SK-N-SH (cell line): ENCODE data around the gene EIF3F. TPM values are rescaled to one million over a fixed set of nuclear protein-coding genes. Genes with fewer than 3 reads are reported as not detected.

Experiments used
- CTCF ChIA-PET: fragments of 300-600, 350-600 bp; formaldehyde crosslinking; extraction: SDS; loops from one replicate; lab custom pipeline; 2021; lab: Yijun Ruan, JAX
- POLR2A ChIA-PET: fragments of 350-600 bp; sonication (Branson Sonifier 250); formaldehyde crosslinking; extraction: SDS; loops from one replicate; lab custom pipeline; 2020; ENCODE audit warnings: antibody characterized with exemption, inconsistent platforms; lab: Yijun Ruan, JAX
- DNase-seq: peaks from one replicate; pipeline ENCODE4 v3.0.0; 2012
- H2AFZ ChIP-seq: fragments of 200-600 bp; sonication (generic); 2 replicates; pipeline ENCODE4 v1.8.1; 2016; ENCODE audit warnings: antibody characterized with exemption, mild to moderate bottlenecking, low read depth
- H3F3A ChIP-seq: fragments of 200-600 bp; sonication (generic); replicated peaks from 2 replicates; pipeline ENCODE3; 2016; ENCODE audit warnings: antibody characterized with exemption, mild to moderate bottlenecking; ENCODE audit not compliant: insufficient read depth
- H3K27ac ChIP-seq, 2 experiments: fragments of 200-500 bp in 1 of 2; fragments of 200-600 bp in 1 of 2; sonication (Bioruptor generic) in 1 of 2; sonication (generic), shearing (Covaris generic) in 1 of 2; 2 replicates each; pipeline versions ENCODE4 v1.5.1 to v1.6.1; 2014 to 2016; ENCODE audit warnings: low read depth in 2 of 2, inconsistent platforms in 1 of 2, low read length in 1 of 2, mild to moderate bottlenecking in 1 of 2, mixed read lengths in 1 of 2
- H3K27me3 ChIP-seq: fragments of 200-600 bp; sonication (generic), shearing (Covaris generic); 2 replicates; pipeline ENCODE4 v1.6.1; 2016; ENCODE audit warnings: mixed run types; ENCODE audit not compliant: insufficient read depth
- H3K36me3 ChIP-seq, 2 experiments: fragments of 200-500 bp in 1 of 2; fragments of 200-600 bp in 1 of 2; sonication (Bioruptor generic) in 1 of 2; sonication (generic) in 1 of 2; replicated peaks in 1 of 2; 2 replicates each; pipeline versions ENCODE3 to v1.5.1; 2014 to 2016; ENCODE audit warnings: low read length in 1 of 2, mild to moderate bottlenecking in 1 of 2; ENCODE audit not compliant: insufficient read depth in 2 of 2, control insufficient read depth in 1 of 2
- H3K4me1 ChIP-seq, 2 experiments: fragments of 200-500 bp in 1 of 2; fragments of 200-600 bp in 1 of 2; sonication (Bioruptor generic) in 1 of 2; sonication (generic), shearing (Covaris generic) in 1 of 2; 2 replicates each; pipeline versions ENCODE4 v1.5.1 to v1.6.1; 2014 to 2016; ENCODE audit warnings: low read depth in 1 of 2, low read length in 1 of 2, mixed run types in 1 of 2; ENCODE audit not compliant: insufficient read depth in 2 of 2, control insufficient read depth in 1 of 2
- H3K4me2 ChIP-seq: fragments of 200-600 bp; sonication (generic), shearing (Covaris generic); 2 replicates; pipeline ENCODE4 v1.6.1; 2017; ENCODE audit warnings: mixed run types
- H3K4me3 ChIP-seq, 2 experiments: fragments of 200-500 bp in 1 of 2; fragments of 200-600 bp in 1 of 2; sonication (Bioruptor generic) in 1 of 2; sonication (generic), shearing (Covaris generic) in 1 of 2; 2 replicates each; pipeline versions ENCODE4 v1.5.1 to v1.8.1; 2014 to 2016; ENCODE audit warnings: low read depth in 2 of 2, inconsistent platforms in 1 of 2, low read length in 1 of 2, mild to moderate bottlenecking in 1 of 2, mixed read lengths in 1 of 2, moderate library complexity in 1 of 2
- H3K79me2 ChIP-seq: fragments of 200-600 bp; sonication (generic); 2 replicates; pipeline ENCODE4 v1.8.1; 2017; ENCODE audit warnings: mild to moderate bottlenecking; ENCODE audit not compliant: insufficient read depth
- H3K9ac ChIP-seq: fragments of 200-600 bp; sonication (generic); 2 replicates; pipeline ENCODE4 v1.6.1; 2017; ENCODE audit warnings: mixed run types
- H3K9me2 ChIP-seq: fragments of 200-600 bp; sonication (generic); 2 replicates; pipeline ENCODE4 v1.6.1; 2017; ENCODE audit warnings: mixed run types
- H3K9me3 ChIP-seq: fragments of 200-600 bp; sonication (generic); 2 replicates; pipeline ENCODE4 v1.6.1; 2017; ENCODE audit warnings: mixed run types, mild to moderate bottlenecking, moderate library complexity
- H4K20me1 ChIP-seq: fragments of 200-600 bp; sonication (generic); 2 replicates; pipeline ENCODE4 v1.6.1; 2017; ENCODE audit warnings: mild to moderate bottlenecking, mixed run types; ENCODE audit not compliant: insufficient read depth
- EP300 ChIP-seq, 2 experiments: IDR thresholded peaks; 2 replicates each; pipeline versions ENCODE4 v1.4.0 to v1.6.1; 2012; ENCODE audit warnings: borderline replicate concordance in 1 of 2, low read depth in 1 of 2, low read length in 1 of 2
- EZH2phosphoT487 ChIP-seq: fragments of 200-600 bp; sonication (generic); IDR thresholded peaks from 2 replicates; pipeline ENCODE4 v1.6.1; 2017; ENCODE audit warnings: low read depth, mixed run types, mild to moderate bottlenecking, antibody characterized with exemption, moderate library complexity, borderline replicate concordance
- FOSL2 ChIP-seq: IDR thresholded peaks from 2 replicates; pipeline ENCODE4 v1.4.0; 2012; ENCODE audit warnings: low read depth, mild to moderate bottlenecking, moderate library complexity, borderline replicate concordance
- FOXJ3 ChIP-seq: sonication (generic); formaldehyde crosslinking; IDR thresholded peaks from 2 replicates; pipeline ENCODE4 v1.5.1; 2020; ENCODE audit warnings: mild to moderate bottlenecking, missing genetic modification reagents
- GATA2 ChIP-seq: sonication (generic); formaldehyde crosslinking; IDR thresholded peaks from 2 replicates; pipeline ENCODE4 v1.5.0; 2020; ENCODE audit warnings: mild to moderate bottlenecking, missing genetic modification reagents
- JUND ChIP-seq: IDR thresholded peaks from 2 replicates; pipeline ENCODE4 v1.4.0; 2012
- NFIC ChIP-seq: IDR thresholded peaks from 2 replicates; pipeline ENCODE4 v1.4.0; 2012; ENCODE audit warnings: borderline replicate concordance
- POLR2AphosphoS5 ChIP-seq: IDR thresholded peaks from 2 replicates; pipeline ENCODE4 v1.6.1; 2012; ENCODE audit warnings: low read depth, low read length
- RCOR1 ChIP-seq: fragments of 150-350 bp; IDR thresholded peaks from 2 replicates; pipeline ENCODE4 v1.6.1; 2017; ENCODE audit warnings: antibody characterized with exemption, low read length
- RFX5 ChIP-seq: IDR thresholded peaks from 2 replicates; pipeline ENCODE4 v1.6.1; 2012; ENCODE audit warnings: mild to moderate bottlenecking, improper control_type of control experiment, low read length
- TAF1 ChIP-seq: IDR thresholded peaks from 2 replicates; pipeline ENCODE4 v1.6.1; 2012; ENCODE audit warnings: low read depth, mild to moderate bottlenecking, low read length, moderate library complexity, borderline replicate concordance
- TCF12 ChIP-seq: IDR thresholded peaks from 2 replicates; pipeline ENCODE4 v1.4.0; 2012
- TEAD4 ChIP-seq: IDR thresholded peaks from 2 replicates; pipeline ENCODE4 v1.4.0; 2012; ENCODE audit warnings: mild to moderate bottlenecking, borderline replicate concordance; ENCODE audit not compliant: insufficient read depth
- YY1 ChIP-seq: IDR thresholded peaks from 2 replicates; pipeline ENCODE4 v1.4.0; 2012; ENCODE audit warnings: low read depth, mild to moderate bottlenecking
- ZBTB33 ChIP-seq: IDR thresholded peaks from 2 replicates; pipeline ENCODE4 v1.4.0; 2012; ENCODE audit warnings: low read depth, borderline replicate concordance
- WGBS: methylation state at CpG from one replicate; pipeline ENCODE4 v1.1.6; 2017; ENCODE audit warnings: low lambda C conversion rate; 5-methylcytosine and 5-hydroxymethylcytosine counted together
- polyA plus RNA-seq, 3 experiments: library from polyadenylated mRNA; depleted of rRNA; stranded (reverse); fragments of >200 nt; gene quantifications; 2 replicates each; pipeline ENCODE4 v1.2.3, GENCODE V29; 2012
- TF ChIP-seq, protein P1 (sequence below): IDR thresholded peaks from 2 replicates; pipeline ENCODE4 v1.4.0; 2012; ENCODE audit warnings: low read depth, borderline replicate concordance
- TF ChIP-seq, protein P2 (sequence below): fragments of 150-350 bp; IDR thresholded peaks from 2 replicates; pipeline ENCODE4 v1.6.1; 2017; ENCODE audit warnings: antibody characterized with exemption, low read length, low read depth, borderline replicate concordance

The EIF3F gene
- polyA plus RNA-seq, 1 of the 3 experiments (the other 2 are of a cell fraction) = 341 TPM

GRCh38 chr11:8028766-8029165, 41.6 kb downstream of the EIF3F start:
- ChIA-PET POLR2A (no interaction called here), CTCF (interaction anchor here (1.1 to 4.1 kb wide), 4 partner anchors 23 to 79 kb away, joined by 3 to 29 read pairs (median 18); no protein-coding TSS in a partner anchor)
- WGBS = 84% methylated on average over 4 of the region's 4 CpGs
- Histone ChIP-seq H3K4me3 (no peak overlapping the region), H3K9ac (no peak overlapping the region), H3K9me3 (no peaks in the 10 kb centered on the region), H3F3A (peaks cover 10% of the 10 kb centered on the region), H3K4me2 (no peak overlapping the region), H3K36me3 (no peaks in the 10 kb centered on the region), H2AFZ (no peak overlapping the region), H3K27ac (no peak overlapping the region), H3K9me2 (no peaks in the 10 kb centered on the region), H3K27me3 (no peaks in the 10 kb centered on the region), H3K4me1 (peaks cover 4 to 13% of the 10 kb centered on the region in 2 experiments; a peak in 1 of 4 replicates), H4K20me1 (no peaks in the 10 kb centered on the region)
- no peak for DNase-seq
- TF ChIP-seq NFIC (no peak), POLR2AphosphoS5 (no peak), FOXJ3 (CRISPR knock-in tag) (no peak), RFX5 (no peak), EZH2phosphoT487 (no peak), TEAD4 (no peak), YY1 (no peak), EP300 (IDR thresholded peaks at IDR 0.05; ENCODE audit: borderline replicate concordance in 1 of 2, low read depth in 1 of 2, low read length in 1 of 2) (no peak), TAF1 (no peak), GATA2 (CRISPR knock-in tag) (no peak), RCOR1 (no peak), ZBTB33 (no peak), TCF12 (no peak), JUND (no peak), FOSL2 (no peak)
- TF ChIP-seq, protein P1, sequence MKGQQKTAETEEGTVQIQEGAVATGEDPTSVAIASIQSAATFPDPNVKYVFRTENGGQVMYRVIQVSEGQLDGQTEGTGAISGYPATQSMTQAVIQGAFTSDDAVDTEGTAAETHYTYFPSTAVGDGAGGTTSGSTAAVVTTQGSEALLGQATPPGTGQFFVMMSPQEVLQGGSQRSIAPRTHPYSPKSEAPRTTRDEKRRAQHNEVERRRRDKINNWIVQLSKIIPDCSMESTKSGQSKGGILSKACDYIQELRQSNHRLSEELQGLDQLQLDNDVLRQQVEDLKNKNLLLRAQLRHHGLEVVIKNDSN = no peak
- TF ChIP-seq, protein P2, sequence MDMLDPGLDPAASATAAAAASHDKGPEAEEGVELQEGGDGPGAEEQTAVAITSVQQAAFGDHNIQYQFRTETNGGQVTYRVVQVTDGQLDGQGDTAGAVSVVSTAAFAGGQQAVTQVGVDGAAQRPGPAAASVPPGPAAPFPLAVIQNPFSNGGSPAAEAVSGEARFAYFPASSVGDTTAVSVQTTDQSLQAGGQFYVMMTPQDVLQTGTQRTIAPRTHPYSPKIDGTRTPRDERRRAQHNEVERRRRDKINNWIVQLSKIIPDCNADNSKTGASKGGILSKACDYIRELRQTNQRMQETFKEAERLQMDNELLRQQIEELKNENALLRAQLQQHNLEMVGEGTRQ = no peak
- TF ChIP-seq, all 33 proteins: peak for 0
- no peaks in the 10 kb centered on the region for H3K79me2 ChIP-seq
